Left ventricle myocardium inferior (tissue), 1 donor: ENCODE data around the gene CYB561D1. TPM values are rescaled to one million over a fixed set of nuclear protein-coding genes. Genes with fewer than 3 reads are reported as not detected.

Experiments
- DNase-seq: peaks from one replicate; pipeline ENCODE4 v3.0.0-alpha.2; 2020
- H3K27ac ChIP-seq: fragments of 200-600 bp; replicated peaks from 2 replicates; pipeline ENCODE4 v1.8.0; 2021
- H3K27me3 ChIP-seq: fragments of 200-600 bp; 2 replicates; pipeline ENCODE4 v1.8.0; 2021; ENCODE audit warnings: low read depth
- H3K36me3 ChIP-seq: fragments of 200-600 bp; 2 replicates; pipeline ENCODE4 v1.8.0; 2021
- H3K4me1 ChIP-seq: fragments of 200-600 bp; 2 replicates; pipeline ENCODE4 v1.8.0; 2021
- H3K4me3 ChIP-seq: fragments of 200-600 bp; 2 replicates; pipeline ENCODE4 v1.8.0; 2021; ENCODE audit warnings: mild to moderate bottlenecking, moderate library complexity
- H3K9me3 ChIP-seq: fragments of 200-600 bp; replicated peaks from 2 replicates; pipeline ENCODE4 v1.8.0; 2021
- CTCF ChIP-seq: fragments of 200-600 bp; IDR thresholded peaks from 2 replicates; pipeline ENCODE4 v1.8.0; 2021; ENCODE audit warnings: antibody characterized with exemption, mild to moderate bottlenecking, borderline replicate concordance
- intact Hi-C: fragments of 100-400 bp; cut with micrococcal nuclease; formaldehyde crosslinking; loops from one replicate; pipeline ENCODE4 v1.11.0; 2022
- total RNA-seq: library from RNA; stranded (reverse); fragmentation: NEBNext Ultra II Directional; extraction: Animal tissue kit (Norgen Biotek cat#: 25700); gene quantifications from one replicate; pipeline ENCODE4 v1.2.1, GENCODE V29; 2021
- donor health status: DM: no; HTN: yes; CAD: no; lungs with severe emphysema.

CYB561D1 gene
- total RNA-seq, 1 donor from 2014 or later, result 4.6 TPM

GRCh38 chr1:109497449-109498160 is 3.7 kb downstream of the CYB561D1 start:
- no peak overlapping the region for H3K27ac ChIP-seq
- intact Hi-C loops, result no loop called here
- no peak for DNase-seq
- H3K9me3 ChIP-seq, result no peaks in the 10 kb centered on the region
- H3K27me3 ChIP-seq, result no peaks in the 10 kb centered on the region
- no peak for TF ChIP-seq CTCF
- H3K36me3 ChIP-seq, result peaks cover 31% of the 10 kb centered on the region
- no peak overlapping the region for H3K4me3 ChIP-seq
- peaks cover 30% of the 10 kb centered on the region for H3K4me1 ChIP-seq

GRCh38 chr1:109498161-109498801 is 4.4 kb downstream of the CYB561D1 start:
- peak; percentile 63 for TF ChIP-seq CTCF
- no peak for DNase-seq
- Histone ChIP-seq H3K4me1 (peaks cover 25% of the 10 kb centered on the region), H3K27me3 (no peaks in the 10 kb centered on the region), H3K36me3 (peaks cover 31% of the 10 kb centered on the region), H3K9me3 (no peaks in the 10 kb centered on the region), H3K27ac (no peak overlapping the region), H3K4me3 (no peak overlapping the region)
- intact Hi-C loops, result no loop called here

GRCh38 chr1:109499081-109499480 is 5.2 kb downstream of the CYB561D1 start:
- TF ChIP-seq CTCF, result no peak
- Histone ChIP-seq H3K27ac (no peak overlapping the region), H3K4me3 (no peak overlapping the region), H3K9me3 (no peaks in the 10 kb centered on the region), H3K27me3 (no peaks in the 10 kb centered on the region), H3K4me1 (peaks cover 18% of the 10 kb centered on the region), H3K36me3 (peaks cover 31% of the 10 kb centered on the region)
- no peak for DNase-seq
- intact Hi-C loops, result no loop called here

- no peak for DNase-seq
- Histone ChIP-seq H3K4me3 (no peak overlapping the region), H3K4me1 (peaks cover 10% of the 10 kb centered on the region), H3K27me3 (no peaks in the 10 kb centered on the region), H3K9me3 (no peaks in the 10 kb centered on the region), H3K36me3 (peaks cover 31% of the 10 kb centered on the region), H3K27ac (no peak overlapping the region)
- intact Hi-C loops, result no loop called here
- peak; percentile 49 for TF ChIP-seq CTCF
Observed at GRCh38 chr1:109499661-109500536, 6.0 kb downstream of the CYB561D1 start.

DNA sequence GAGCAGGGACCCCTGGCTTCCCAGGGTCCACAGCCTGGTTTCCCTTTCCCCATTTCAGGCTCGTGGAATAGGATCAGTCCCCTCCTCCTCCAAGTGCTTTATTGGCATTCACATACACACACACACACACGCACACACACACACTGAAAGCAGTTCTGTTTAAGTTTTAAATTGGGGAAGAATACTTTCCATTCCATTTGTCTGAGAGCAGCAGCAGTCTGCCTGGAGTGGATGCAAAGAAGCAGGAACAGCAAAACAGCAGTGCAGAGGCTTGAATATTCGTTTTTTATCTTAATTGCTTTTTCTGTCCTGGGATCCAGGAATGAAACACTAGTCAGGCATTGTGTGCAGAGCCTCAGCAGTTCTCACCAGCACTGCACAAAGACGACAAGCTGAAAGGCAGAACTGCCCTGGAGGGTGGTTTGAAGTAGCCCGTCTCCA is 7.1 kb downstream of the CYB561D1 start:
- Histone ChIP-seq H3K4me3 (no peak overlapping the region), H3K36me3 (peaks cover 27% of the 10 kb centered on the region), H3K27me3 (no peaks in the 10 kb centered on the region), H3K27ac (no peak overlapping the region), H3K9me3 (no peaks in the 10 kb centered on the region), H3K4me1 (peaks cover 6% of the 10 kb centered on the region)
- intact Hi-C loops, result no loop called here
- no peak for TF ChIP-seq CTCF
- DNase-seq, result no peak
